Fibroblast of upper back skin (primary cell): ENCODE measurements around the gene ZFAND2B.
A peak's percentile ranks its signal among the peaks of the same experiment; 100 is the strongest.
"Not testable (repeated sequence)": the region's sequence is repeated elsewhere in the genome, so short reads cannot be mapped to it uniquely, and the experiment has no call there.

Source experiments
- DNase-seq: peaks from one replicate; pipeline ENCODE4 v3.0.0-alpha.2; 2013

ZFAND2B gene

GRCh38 chr2:219252570-219252899 lies 46.0 kb downstream of the ZFAND2B start:
- no peak for DNase-seq

- no peak for DNase-seq
Measured at GRCh38 chr2:219252900-219253752, 46.5 kb downstream of the ZFAND2B start, which contains the start of gene TUBA4B. TUBA4B (plus strand) TSS chr2:219253243; CDS start chr2:219253408, 165 bp downstream.

GRCh38 chr2:219253753-219254589 lies 47.4 kb downstream of the ZFAND2B start, which contains the start of gene TUBA4A:
TUBA4A (minus strand) TSS chr2:219253918; CDS start chr2:219253858, 60 bp downstream.
- DNase-seq, result peak; percentile 42

- DNase-seq, result no peak
Measured at GRCh38 chr2:219254590-219255201, 48.1 kb downstream of the ZFAND2B start.

- not testable (repeated sequence) for DNase-seq
Measured at GRCh38 chr2:219258942-219259341, 52.4 kb downstream of the ZFAND2B start.
